Colonic mucosa (tissue), 4 donors: ENCODE results near the gene PALD1. TPM values are rescaled to one million over a fixed set of nuclear protein-coding genes. Genes with fewer than 3 reads are reported as not detected.

Source experiments
- DNase-seq: peaks from one replicate; pipeline ENCODE4 v3.0.0-alpha.2; 2020
- H3K27ac ChIP-seq: fragments of 200-600 bp; one replicate; pipeline ENCODE4 v1.8.0; 2021
- H3K27me3 ChIP-seq: fragments of 200-600 bp; one replicate; pipeline ENCODE4 v1.8.0; 2021
- H3K36me3 ChIP-seq: fragments of 200-600 bp; one replicate; pipeline ENCODE4 v1.8.0; 2021
- H3K4me1 ChIP-seq: fragments of 200-600 bp; one replicate; pipeline ENCODE4 v1.8.0; 2021; ENCODE audit warnings: mild to moderate bottlenecking
- H3K4me3 ChIP-seq: fragments of 200-600 bp; one replicate; pipeline ENCODE4 v1.8.0; 2021
- H3K9ac ChIP-seq, 2 donors: one replicate each; pipeline ENCODE4 v1.7.0; 2013; ENCODE audit warnings: control low read depth in 2 of 2, low read depth in 2 of 2, low read length in 2 of 2
- H3K9me3 ChIP-seq: fragments of 200-600 bp; one replicate; pipeline ENCODE4 v1.8.0; 2021
- CTCF ChIP-seq: fragments of 200-600 bp; IDR thresholded peaks from one replicate; pipeline ENCODE4 v1.8.0; 2022; ENCODE audit warnings: antibody characterized with exemption, mild to moderate bottlenecking
- intact Hi-C: fragments of 100-400 bp; cut with DNase I; formaldehyde crosslinking; loops from one replicate; pipeline ENCODE4 v1.14.1; 2022
- total RNA-seq, 2 donors: library from RNA; stranded (reverse); fragmentation: NEBNext Ultra II Directional in 1 of 2; extraction: Animal tissue kit (Norgen Biotek cat#: 25700) in 1 of 2; gene quantifications; one replicate each; pipeline ENCODE4 v1.2.1, GENCODE V29; 2021
- donor health status: healthy.
- donor health status: DM: no; HTN: no; CAD: no.
- donor health status: DM: no; HTN: no; CAD: no.

Gene PALD1
- total RNA-seq, 2 donors from 2014 or later: 1.3 to 2.5 TPM

GRCh38 chr10:70599319-70599718 lies 120.8 kb downstream of the PALD1 start:
- DNase-seq: no peak
- Histone ChIP-seq H3K27me3 (no peaks in the 10 kb centered on the region), H3K4me3 (no peak overlapping the region), H3K36me3 (no peaks in the 10 kb centered on the region), H3K9ac (no peak overlapping the region), H3K9me3 (no peaks in the 10 kb centered on the region), H3K27ac (no peak overlapping the region), H3K4me1 (no peaks in the 10 kb centered on the region)
- intact Hi-C loops: no loop called here
- TF ChIP-seq CTCF: no peak

- Histone ChIP-seq H3K9me3 (no peaks in the 10 kb centered on the region), H3K27me3 (no peaks in the 10 kb centered on the region), H3K4me1 (no peaks in the 10 kb centered on the region), H3K9ac (no peak overlapping the region), H3K4me3 (no peak overlapping the region), H3K36me3 (no peaks in the 10 kb centered on the region), H3K27ac (no peak overlapping the region)
- DNase-seq: no peak
- no peak for TF ChIP-seq CTCF
- intact Hi-C loops: no loop called here
Observed at GRCh38 chr10:70599791-70600190, 121.2 kb downstream of the PALD1 start.

DNA sequence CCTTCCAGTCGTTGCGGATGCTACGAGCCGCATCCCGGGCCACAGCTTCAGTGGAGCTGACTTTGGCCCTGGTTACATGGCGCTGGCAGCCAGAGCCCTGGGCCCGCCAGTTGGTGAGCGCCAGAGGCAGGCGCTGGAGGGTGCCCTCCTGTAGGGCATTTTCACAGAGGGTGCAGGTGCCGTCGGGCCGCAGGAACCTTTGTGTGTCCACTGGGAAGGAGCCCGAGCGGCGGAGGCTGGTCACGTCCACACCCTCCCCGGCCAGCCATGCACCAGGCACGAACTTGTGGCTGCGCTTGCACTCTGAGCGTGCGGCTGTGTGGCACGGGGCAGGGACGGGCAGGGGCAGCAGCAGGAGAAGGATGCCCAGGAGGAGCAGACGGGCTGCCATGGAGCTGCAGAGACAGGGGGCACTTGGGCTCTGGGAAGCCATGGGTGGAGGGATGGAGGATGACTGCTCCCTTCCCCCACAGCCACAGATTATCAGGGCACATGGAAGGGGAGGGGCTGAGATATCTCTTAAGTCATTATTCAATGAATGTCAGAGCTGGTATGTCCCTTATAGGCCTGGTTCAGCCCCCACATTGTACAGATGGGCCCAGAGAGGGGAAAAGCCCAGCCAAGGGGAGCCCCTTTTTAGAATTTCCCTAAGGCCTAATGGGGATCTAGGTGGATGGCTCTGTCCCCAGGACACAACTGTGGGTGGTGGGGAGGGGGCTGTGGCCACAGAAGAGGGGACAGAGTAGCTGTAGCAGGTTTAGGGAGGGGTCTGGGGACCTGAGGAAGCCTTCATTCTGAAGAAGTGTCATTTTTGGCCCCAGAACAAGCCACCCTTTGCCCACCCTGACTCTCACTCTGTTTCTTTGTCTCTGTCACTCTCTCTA lies 122.2 kb downstream of the PALD1 start:
- H3K27me3 ChIP-seq: no peaks in the 10 kb centered on the region
- no peak overlapping the region for H3K9ac ChIP-seq
- H3K4me1 ChIP-seq: no peaks in the 10 kb centered on the region
- TF ChIP-seq CTCF: no peak
- H3K36me3 ChIP-seq: no peaks in the 10 kb centered on the region
- H3K4me3 ChIP-seq: no peak overlapping the region
- no peaks in the 10 kb centered on the region for H3K9me3 ChIP-seq
- intact Hi-C loops: no loop called here
- no peak overlapping the region for H3K27ac ChIP-seq
- no peak for DNase-seq

DNA sequence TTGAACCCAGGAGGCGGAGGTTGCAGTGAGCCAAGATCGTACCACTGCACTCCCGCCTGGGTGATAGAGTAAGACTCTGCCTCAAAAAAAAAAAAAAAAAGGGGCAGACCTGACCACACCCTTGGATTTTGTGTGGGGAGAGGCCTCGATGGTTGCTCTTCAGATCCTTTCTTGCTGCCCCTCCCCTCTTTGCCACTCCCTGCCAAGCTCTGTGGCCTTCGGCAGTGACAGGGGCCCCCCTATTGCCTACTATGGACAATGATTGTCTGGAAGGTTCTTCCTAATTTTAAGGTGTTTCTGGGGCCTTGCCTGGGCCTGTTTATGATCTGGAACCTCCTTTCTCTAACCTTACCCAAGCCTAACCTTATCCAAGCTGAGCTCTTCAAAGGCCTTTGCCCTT lies 123.2 kb downstream of the PALD1 start:
- H3K27ac ChIP-seq: no peak overlapping the region
- H3K27me3 ChIP-seq: no peaks in the 10 kb centered on the region
- no peak overlapping the region for H3K4me3 ChIP-seq
- no peak for DNase-seq
- no peaks in the 10 kb centered on the region for H3K4me1 ChIP-seq
- intact Hi-C loops: no loop called here
- H3K36me3 ChIP-seq: no peaks in the 10 kb centered on the region
- H3K9ac ChIP-seq: no peak overlapping the region
- H3K9me3 ChIP-seq: no peaks in the 10 kb centered on the region
- TF ChIP-seq CTCF: no peak

- Histone ChIP-seq H3K9me3 (no peaks in the 10 kb centered on the region), H3K27me3 (no peaks in the 10 kb centered on the region), H3K4me1 (no peaks in the 10 kb centered on the region), H3K36me3 (no peaks in the 10 kb centered on the region), H3K4me3 (no peak within 1 kb of the TSS), H3K27ac (no peak within 1 kb of the TSS), H3K9ac (peak within 1 kb of the TSS in 1 of 2 donors; percentile 19)
- TF ChIP-seq CTCF: no peak
- intact Hi-C loops: no loop called here
- DNase-seq: peak; percentile 40
Observed at GRCh38 chr10:70602665-70603448, 124.3 kb downstream of the PALD1 start, which contains the start of gene PRF1. PRF1 (minus strand) TSS chr10:70602741; CDS start chr10:70600902, 1,839 bp downstream.
